GM12865 (cell line): ENCODE data around the gene MFSD6.
"Not testable (repeated sequence)": the region's sequence is repeated elsewhere in the genome, so short reads cannot be mapped to it uniquely, and the experiment has no call there.

ENCODE experiments used
- DNase-seq: peaks from one replicate; pipeline ENCODE4 v3.0.0; 2010; ENCODE audit warnings: low read depth
- H3K4me3 ChIP-seq: 2 replicates; pipeline ENCODE4 v1.5.1; 2011; ENCODE audit warnings: mild to moderate bottlenecking, low read depth, low read length, control low read depth
- CTCF ChIP-seq: IDR thresholded peaks from 2 replicates; pipeline ENCODE4 v1.5.1; 2011; ENCODE audit warnings: low read length, control low read depth, low read depth, inconsistent platforms; ENCODE audit not compliant: insufficient read depth; ENCODE audit errors: missing control alignments

Gene MFSD6

GRCh38 chr2:190467575-190468083, 59.5 kb downstream of the MFSD6 start:
- DNase-seq = peak; percentile 60
- TF ChIP-seq CTCF = no peak
- H3K4me3 ChIP-seq = peak overlapping the region; percentile 30

GRCh38 chr2:190468354-190468753, 60.2 kb downstream of the MFSD6 start:
- DNase-seq = not testable (repeated sequence)
- peak overlapping the region; percentile 39 for H3K4me3 ChIP-seq

GRCh38 chr2:190468814-190469569, 60.8 kb downstream of the MFSD6 start:
- peak overlapping the region; percentile 39 for H3K4me3 ChIP-seq
- DNase-seq = peak; percentile 69
- no peak for TF ChIP-seq CTCF

- TF ChIP-seq CTCF = no peak
- peak; percentile 38 for DNase-seq
These were observed 61.6 kb downstream of the MFSD6 start for GRCh38 chr2:190469771-190470170.

GRCh38 chr2:190470256-190470826, 62.2 kb downstream of the MFSD6 start:
- no peak for TF ChIP-seq CTCF
- DNase-seq = no peak

More at GRCh38 chr2:190469771-190470170, 61.6 kb downstream of the MFSD6 start:
- H3K4me3 ChIP-seq = no peak overlapping the region

GRCh38 chr2:190477661-190478454, 69.7 kb downstream of the MFSD6 start:
- no peak for TF ChIP-seq CTCF
- DNase-seq = no peak
- H3K4me3 ChIP-seq = no peak overlapping the region

More at GRCh38 chr2:190470256-190470826, 62.2 kb downstream of the MFSD6 start:
- no peak overlapping the region for H3K4me3 ChIP-seq
